HepG2 (cell line): ENCODE results near the gene AHSP. TPM values are rescaled to one million over a fixed set of nuclear protein-coding genes. Genes with fewer than 3 reads are reported as not detected.

Source experiments
- ARHGAP35 ChIP-seq: sonication (generic); formaldehyde crosslinking; IDR thresholded peaks from 2 replicates; pipeline ENCODE4 v1.9.0; 2022; ENCODE audit warnings: mild to moderate bottlenecking, inconsistent platforms, moderate library complexity, missing genetic modification reagents, borderline replicate concordance
- ELF1 ChIP-seq: sonication (generic); formaldehyde crosslinking; IDR thresholded peaks from 2 replicates; pipeline ENCODE4 v1.4.0; 2020; ENCODE audit warnings: missing genetic modification reagents
- FOXK2 ChIP-seq: fragments of 450-650 bp; IDR thresholded peaks from 2 replicates; pipeline ENCODE4 v1.6.1; 2016
- HMG20B ChIP-seq: conservative IDR thresholded peaks from 2 replicates; pipeline ENCODE4 v1.6.1; 2016; ENCODE audit warnings: missing genetic modification reagents, missing compliant biosample characterization
- HNRNPH1 ChIP-seq: fragments of 200-400 bp; formaldehyde crosslinking; optimal IDR thresholded peaks from 2 replicates; pipeline ENCODE3; 2017; ENCODE audit warnings: mild to moderate bottlenecking, low read depth, low read length
- HOXA9 ChIP-seq: sonication (generic); formaldehyde crosslinking; IDR thresholded peaks from 2 replicates; pipeline ENCODE4 v1.8.1; 2022; ENCODE audit warnings: missing genetic modification reagents, mild to moderate bottlenecking, moderate library complexity, borderline replicate concordance
- ISL2 ChIP-seq: sonication (generic); formaldehyde crosslinking; IDR thresholded peaks from 2 replicates; pipeline ENCODE4 v1.5.0; 2020; ENCODE audit warnings: missing genetic modification reagents
- MBD4 ChIP-seq: IDR thresholded peaks from 2 replicates; pipeline ENCODE4 v1.6.1; 2012; ENCODE audit warnings: low read length, inconsistent platforms, borderline replicate concordance
- MED8 ChIP-seq: sonication (generic); formaldehyde crosslinking; IDR thresholded peaks from 2 replicates; pipeline ENCODE4 v1.8.1; 2023; ENCODE audit warnings: mild to moderate bottlenecking, missing genetic modification reagents; ENCODE audit not compliant: insufficient replicate concordance
- NCOA2 ChIP-seq: sonication (generic); formaldehyde crosslinking; IDR thresholded peaks from 2 replicates; pipeline ENCODE4 v1.8.0; 2022; ENCODE audit warnings: inconsistent platforms
- NCOR1 ChIP-seq: fragments of 200-600 bp; sonication (generic); IDR thresholded peaks from 2 replicates; pipeline ENCODE4 v1.7.0; 2017; ENCODE audit warnings: antibody characterized with exemption, low read length, borderline replicate concordance
- NFIB ChIP-seq: sonication (generic); formaldehyde crosslinking; IDR thresholded peaks from 2 replicates; pipeline ENCODE4 v1.9.0; 2021; ENCODE audit warnings: missing genetic modification reagents, mild to moderate bottlenecking, borderline replicate concordance
- SAP130 ChIP-seq: IDR thresholded peaks from 2 replicates; pipeline ENCODE4 v1.6.1; 2016; ENCODE audit warnings: low read depth
- SMYD3 ChIP-seq: sonication (generic); formaldehyde crosslinking; IDR thresholded peaks from 2 replicates; pipeline ENCODE4 v1.8.1; 2023; ENCODE audit warnings: mild to moderate bottlenecking, missing genetic modification reagents
- TARDBP ChIP-seq: sonication (generic); formaldehyde crosslinking; IDR thresholded peaks from 2 replicates; pipeline ENCODE4 v1.8.0; 2022; ENCODE audit warnings: mild to moderate bottlenecking, missing genetic modification reagents
- ZFYVE20 ChIP-seq: sonication (generic); formaldehyde crosslinking; IDR thresholded peaks from 2 replicates; pipeline ENCODE4 v1.8.0; 2023; ENCODE audit warnings: low read depth, mild to moderate bottlenecking, moderate library complexity, missing genetic modification reagents, borderline replicate concordance
- ZNF232 ChIP-seq: sonication (generic); formaldehyde crosslinking; IDR thresholded peaks from 2 replicates; pipeline ENCODE4 v1.4.0; 2020; ENCODE audit warnings: missing genetic modification reagents, borderline replicate concordance
- ZNF256 ChIP-seq: sonication (generic); formaldehyde crosslinking; conservative IDR thresholded peaks from 2 replicates; pipeline ENCODE4 v1.4.0; 2020; ENCODE audit warnings: missing genetic modification reagents
- ZNF468 ChIP-seq: sonication (generic); formaldehyde crosslinking; IDR thresholded peaks from 2 replicates; pipeline ENCODE4 v1.8.0; 2022; ENCODE audit warnings: mild to moderate bottlenecking, moderate library complexity, missing genetic modification reagents
- ZNF501 ChIP-seq: sonication (generic); formaldehyde crosslinking; IDR thresholded peaks from 2 replicates; pipeline ENCODE4 v1.5.1; 2020; ENCODE audit warnings: mild to moderate bottlenecking, moderate library complexity, missing genetic modification reagents
- ZNF567 ChIP-seq: sonication (generic); formaldehyde crosslinking; IDR thresholded peaks from 2 replicates; pipeline ENCODE4 v1.8.1; 2023; ENCODE audit warnings: mild to moderate bottlenecking, missing genetic modification reagents, borderline replicate concordance
- ZNF570 ChIP-seq: sonication (generic); formaldehyde crosslinking; IDR thresholded peaks from 2 replicates; pipeline ENCODE4 v1.4.0; 2020; ENCODE audit warnings: mild to moderate bottlenecking, missing genetic modification reagents, borderline replicate concordance
- ZNF598 ChIP-seq: sonication (generic); formaldehyde crosslinking; IDR thresholded peaks from 2 replicates; pipeline ENCODE4 v1.5.1; 2020; ENCODE audit warnings: mild to moderate bottlenecking, missing genetic modification reagents, borderline replicate concordance
- ZNF670 ChIP-seq: sonication (generic); formaldehyde crosslinking; IDR thresholded peaks from 2 replicates; pipeline ENCODE4 v1.8.0; 2022; ENCODE audit warnings: mild to moderate bottlenecking, missing genetic modification reagents, borderline replicate concordance
- ZSCAN21 ChIP-seq: sonication (generic); formaldehyde crosslinking; IDR thresholded peaks from 2 replicates; pipeline ENCODE4 v1.8.0; 2022; ENCODE audit warnings: mild to moderate bottlenecking, missing genetic modification reagents, moderate library complexity, borderline replicate concordance
- polyA plus RNA-seq, 8 experiments: library from polyadenylated mRNA; depleted of rRNA in 3 of 8; stranded (reverse) in 7 of 8; unstranded in 1 of 8; fragments of >200 nt; fragmentation: Illumina TruSeq in 4 of 8; extraction: Trizol in 4 of 8; gene quantifications; 2 replicates each; pipeline versions ENCODE4 v1.2.1 to v1.2.3, GENCODE V29; 2011 to 2016; ENCODE audit warnings: low read depth in 4 of 8, missing spikeins in 1 of 8, mixed read lengths in 1 of 8; ENCODE audit not compliant: insufficient read depth in 1 of 8
- total RNA-seq, 5 experiments: library from RNA; depleted of rRNA; stranded (reverse); fragments of >200 nt; fragmentation: Illumina TruSeq; extraction: Trizol; gene quantifications; 2 replicates each; pipeline ENCODE4 v1.2.3, GENCODE V29; 2016; ENCODE audit warnings: low read depth in 1 of 5
- TF ChIP-seq, protein P1 (sequence below): sonication (generic); formaldehyde crosslinking; IDR thresholded peaks from 2 replicates; pipeline ENCODE4 v1.8.1; 2022; ENCODE audit warnings: mild to moderate bottlenecking, missing genetic modification reagents
- TF ChIP-seq, protein P2 (sequence below): sonication (generic); formaldehyde crosslinking; IDR thresholded peaks from 2 replicates; pipeline ENCODE4 v1.4.0; 2020; ENCODE audit warnings: mild to moderate bottlenecking, missing genetic modification reagents

AHSP gene
- total and polyA plus RNA-seq, 2 of the 13 experiments (the other 11 are each of a cell fraction or from before 2014, with no cell fraction given), result not detected

DNA sequence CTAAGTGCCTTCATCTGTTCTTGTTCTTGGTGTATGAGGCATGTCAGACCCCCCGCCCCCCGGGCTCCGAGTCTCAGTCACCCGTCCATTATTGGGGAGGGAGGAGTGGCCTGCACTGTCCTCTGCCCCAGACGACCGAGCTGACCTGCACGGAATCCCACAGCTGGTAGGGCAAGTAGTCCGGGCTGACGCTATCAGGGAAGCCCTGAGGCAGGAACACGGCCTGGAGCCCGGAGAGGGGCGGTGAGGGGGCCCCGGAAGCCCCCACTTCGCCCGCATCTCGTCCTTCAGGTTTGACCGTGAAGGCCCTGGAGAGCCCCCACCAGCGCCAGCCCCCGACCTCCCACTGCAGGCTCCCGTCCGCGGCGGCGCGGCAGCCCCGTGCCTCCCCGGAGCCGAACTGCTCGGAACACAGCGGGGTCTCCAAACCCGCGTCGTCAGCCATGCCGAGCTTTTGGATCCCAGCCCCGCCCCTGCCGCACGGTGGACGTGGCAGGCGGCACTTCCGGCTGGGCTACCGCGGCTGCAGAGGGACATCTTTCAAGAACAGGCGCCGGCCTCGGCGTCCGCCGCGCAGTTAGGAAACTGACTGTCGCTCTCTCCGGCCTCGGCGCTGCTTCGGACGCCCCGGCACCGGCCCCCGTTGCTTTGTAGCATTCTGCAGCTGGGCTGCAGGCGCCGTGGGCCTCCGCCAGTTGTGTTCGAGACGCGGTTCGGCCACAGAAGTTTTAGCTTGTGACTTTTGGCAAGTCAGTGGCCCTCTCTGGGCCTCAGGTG lies 19.6 kb upstream of the AHSP start, which contains the start of gene RUSF1 (continued):
- peak; percentile 64 for TF ChIP-seq NCOA2 (CRISPR knock-in tag)
- TF ChIP-seq SAP130 (CRISPR knock-in tag), result peak; percentile 96
- peak; percentile 63; the same call in 1 of the 2 replicates for TF ChIP-seq SMYD3 (CRISPR knock-in tag)
- peak; percentile 43 for TF ChIP-seq ZSCAN21 (CRISPR knock-in tag)
- peak; percentile 98 for TF ChIP-seq TARDBP (CRISPR knock-in tag)
- TF ChIP-seq MED8 (CRISPR knock-in tag), result peak; percentile 97
- no peak for TF ChIP-seq MBD4
- TF ChIP-seq NCOR1, result peak; percentile 37; the same call in 1 of the 2 replicates
- TF ChIP-seq FOXK2, result no peak
- TF ChIP-seq ZNF256 (CRISPR knock-in tag), result no peak
- TF ChIP-seq ARHGAP35 (CRISPR knock-in tag), result peak; percentile 31; the same call in 1 of the 2 replicates
- TF ChIP-seq ZNF570 (CRISPR knock-in tag), result 0 out of 2 replicates have a peak, but pooled peaks have one; percentile 53
- TF ChIP-seq ZNF670 (CRISPR knock-in tag), result peak; percentile 64; the same call in 1 of the 2 replicates
- TF ChIP-seq ZNF468 (CRISPR knock-in tag), result no peak
- TF ChIP-seq ELF1 (CRISPR knock-in tag), result peak; percentile 99
- TF ChIP-seq, protein P1, sequence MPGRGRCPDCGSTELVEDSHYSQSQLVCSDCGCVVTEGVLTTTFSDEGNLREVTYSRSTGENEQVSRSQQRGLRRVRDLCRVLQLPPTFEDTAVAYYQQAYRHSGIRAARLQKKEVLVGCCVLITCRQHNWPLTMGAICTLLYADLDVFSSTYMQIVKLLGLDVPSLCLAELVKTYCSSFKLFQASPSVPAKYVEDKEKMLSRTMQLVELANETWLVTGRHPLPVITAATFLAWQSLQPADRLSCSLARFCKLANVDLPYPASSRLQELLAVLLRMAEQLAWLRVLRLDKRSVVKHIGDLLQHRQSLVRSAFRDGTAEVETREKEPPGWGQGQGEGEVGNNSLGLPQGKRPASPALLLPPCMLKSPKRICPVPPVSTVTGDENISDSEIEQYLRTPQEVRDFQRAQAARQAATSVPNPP, result peak; percentile 60; the same call in 1 of the 2 replicates
- peak; percentile 98; the same call in 1 of the 2 replicates for TF ChIP-seq ZNF567 (CRISPR knock-in tag)
- 0 out of 2 replicates have a peak, but pooled peaks have one; percentile 72 for TF ChIP-seq NFIB (CRISPR knock-in tag)
- no peak for TF ChIP-seq ZFYVE20 (CRISPR knock-in tag)
- TF ChIP-seq ZNF598, result peak; percentile 93; the same call in 1 of the 2 replicates
- peak; percentile 83 for TF ChIP-seq ISL2 (CRISPR knock-in tag)
- no peak; the same call in 1 of the 2 replicates for TF ChIP-seq HOXA9 (CRISPR knock-in tag)
- TF ChIP-seq, protein P2, sequence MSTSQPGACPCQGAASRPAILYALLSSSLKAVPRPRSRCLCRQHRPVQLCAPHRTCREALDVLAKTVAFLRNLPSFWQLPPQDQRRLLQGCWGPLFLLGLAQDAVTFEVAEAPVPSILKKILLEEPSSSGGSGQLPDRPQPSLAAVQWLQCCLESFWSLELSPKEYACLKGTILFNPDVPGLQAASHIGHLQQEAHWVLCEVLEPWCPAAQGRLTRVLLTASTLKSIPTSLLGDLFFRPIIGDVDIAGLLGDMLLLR (CRISPR knock-in tag), result peak; percentile 93
- TF ChIP-seq ZNF232, result peak; percentile 81; the same call in 1 of the 2 replicates
- 0 out of 2 replicates have a peak, but pooled peaks have one; percentile 20 for TF ChIP-seq HMG20B
- peak; percentile 99 for TF ChIP-seq ZNF501
- TF ChIP-seq HNRNPH1, result peak; percentile 33
